HepG2 (cell line): ENCODE results near the gene TPPP2. TPM values are rescaled to one million over a fixed set of nuclear protein-coding genes. Genes with fewer than 3 reads are reported as not detected.
A peak's percentile ranks its signal among the peaks of the same experiment; 100 is the strongest.

ENCODE experiments used
- EZH2 ChIP-seq: conservative IDR thresholded peaks from 2 replicates; pipeline ENCODE4 v1.6.1; 2012; ENCODE audit warnings: mild to moderate bottlenecking, low read depth, low read length, moderate library complexity
- FOXO4 ChIP-seq: sonication (generic); formaldehyde crosslinking; conservative IDR thresholded peaks from 2 replicates; pipeline ENCODE4 v1.8.1; 2023; ENCODE audit warnings: missing genetic modification reagents
- GABPA ChIP-seq, 2 experiments: IDR thresholded peaks; 2 replicates each; pipeline ENCODE4 v1.6.1; 2011 to 2016; ENCODE audit warnings: low read depth in 2 of 2, low read length in 1 of 2, missing biosample characterization in 1 of 2, missing genetic modification characterization in 1 of 2
- HBP1 ChIP-seq: IDR thresholded peaks from 2 replicates; pipeline ENCODE4 v1.6.1; 2016; ENCODE audit warnings: low read depth, control low read depth
- NFYB ChIP-seq: sonication (generic); formaldehyde crosslinking; IDR thresholded peaks from 2 replicates; pipeline ENCODE4 v1.4.0; 2020; ENCODE audit warnings: missing genetic modification reagents
- NFYC ChIP-seq: IDR thresholded peaks from 2 replicates; pipeline ENCODE4 v1.6.1; 2016; ENCODE audit warnings: missing genetic modification reagents, missing compliant biosample characterization
- PBX3 ChIP-seq: sonication (generic); formaldehyde crosslinking; IDR thresholded peaks from 2 replicates; pipeline ENCODE4 v1.8.1; 2023; ENCODE audit warnings: missing genetic modification reagents, inconsistent platforms, borderline replicate concordance
- PPARG ChIP-seq: conservative IDR thresholded peaks from 2 replicates; pipeline ENCODE4 v1.6.1; 2016; ENCODE audit warnings: missing biosample characterization, missing genetic modification reagents
- ZBTB40 ChIP-seq, 2 experiments: fragments of 450-650 bp in 1 of 2; sonication (generic) in 1 of 2; formaldehyde crosslinking in 1 of 2; IDR thresholded peaks; 2 replicates each; pipeline versions ENCODE4 v1.6.1 to v1.8.0; 2016 to 2022; ENCODE audit warnings: antibody characterized with exemption in 1 of 2, mild to moderate bottlenecking in 1 of 2, missing genetic modification reagents in 1 of 2
- ZFP36L2 ChIP-seq: sonication (generic); formaldehyde crosslinking; IDR thresholded peaks from 2 replicates; pipeline ENCODE4 v1.4.0; 2020; ENCODE audit warnings: missing genetic modification reagents
- ZFP41 ChIP-seq: sonication (generic); formaldehyde crosslinking; IDR thresholded peaks from 2 replicates; pipeline ENCODE4 v1.4.0; 2020; ENCODE audit warnings: mild to moderate bottlenecking, missing genetic modification reagents, borderline replicate concordance
- ZNF383 ChIP-seq: sonication (generic); formaldehyde crosslinking; IDR thresholded peaks from 2 replicates; pipeline ENCODE4 v1.4.0; 2020; ENCODE audit warnings: missing genetic modification reagents, mild to moderate bottlenecking, borderline replicate concordance
- ZNF556 ChIP-seq: sonication (generic); formaldehyde crosslinking; IDR thresholded peaks from 2 replicates; pipeline ENCODE4 v1.4.0; 2020; ENCODE audit warnings: mild to moderate bottlenecking, missing genetic modification reagents, borderline replicate concordance
- ZNF720 ChIP-seq: sonication (generic); formaldehyde crosslinking; IDR thresholded peaks from 2 replicates; pipeline ENCODE4 v1.4.0; 2020; ENCODE audit warnings: missing genetic modification reagents
- polyA plus RNA-seq, 8 experiments: library from polyadenylated mRNA; depleted of rRNA in 3 of 8; stranded (reverse) in 7 of 8; unstranded in 1 of 8; fragments of >200 nt; fragmentation: Illumina TruSeq in 4 of 8; extraction: Trizol in 4 of 8; gene quantifications; 2 replicates each; pipeline versions ENCODE4 v1.2.1 to v1.2.3, GENCODE V29; 2011 to 2016; ENCODE audit warnings: low read depth in 4 of 8, missing spikeins in 1 of 8, mixed read lengths in 1 of 8; ENCODE audit not compliant: insufficient read depth in 1 of 8
- total RNA-seq, 5 experiments: library from RNA; depleted of rRNA; stranded (reverse); fragments of >200 nt; fragmentation: Illumina TruSeq; extraction: Trizol; gene quantifications; 2 replicates each; pipeline ENCODE4 v1.2.3, GENCODE V29; 2016; ENCODE audit warnings: low read depth in 1 of 5

TPPP2 gene
- total and polyA plus RNA-seq, 2 of the 13 experiments (the other 11 are each of a cell fraction or from before 2014, with no cell fraction given): 0.58 to 4.2 TPM

- TF ChIP-seq ZBTB40 (IDR thresholded peaks at IDR 0.05): peak; percentile 86
- peak; percentile 72; the same call in 1 of the 2 replicates for TF ChIP-seq ZBTB40 (CRISPR knock-in tag; IDR thresholded peaks at IDR 0.05)
- no peak for TF ChIP-seq ZNF383 (CRISPR knock-in tag)
- peak; percentile 95 for TF ChIP-seq NFYC (CRISPR knock-in tag)
- TF ChIP-seq ZNF556 (CRISPR knock-in tag): peak; percentile 62; the same call in 1 of the 2 replicates
- TF ChIP-seq HBP1 (CRISPR knock-in tag): peak; percentile 78; the same call in 1 of the 2 replicates
- no peak for TF ChIP-seq ZNF720 (CRISPR knock-in tag)
- no peak for TF ChIP-seq EZH2
- TF ChIP-seq GABPA (IDR thresholded peaks at IDR 0.05; ENCODE audit: low read depth, low read length): peak; percentile 97
- peak; percentile 96 for TF ChIP-seq GABPA (CRISPR knock-in tag; IDR thresholded peaks at IDR 0.05; ENCODE audit: low read depth)
- peak; percentile 96 for TF ChIP-seq NFYB (CRISPR knock-in tag)
- TF ChIP-seq FOXO4: no peak
- TF ChIP-seq PBX3: no peak
- no peak for TF ChIP-seq ZFP36L2 (CRISPR knock-in tag)
- TF ChIP-seq PPARG: no peak; the same call in 1 of the 2 replicates
- no peak for TF ChIP-seq ZFP41 (CRISPR knock-in tag)
Observed at GRCh38 chr14:20989787-20990600, 40.0 kb upstream of the TPPP2 start, which contains the start of gene METTL17 (continued).
